ENCODE measurements around the gene HSPA1A.

GRCh38 chr6:31777667-31778050 is 37.7 kb upstream of the HSPA1A start:
- TF ChIP-seq MECOM (CRISPR knock-in tag; IDR thresholded peaks at IDR 0.05) (no peak), HNRNPUL1 (IDR thresholded peaks at IDR 0.05; ENCODE audit: low read length) (no peak), ELF1 (tag; IDR thresholded peaks at IDR 0.05) (no peak), POLR3A (IDR thresholded peaks at IDR 0.05; ENCODE audit: borderline replicate concordance, extremely low read depth, insufficient read depth, insufficient read length) (no peak), ZNF609 (CRISPR knock-in tag; IDR thresholded peaks at IDR 0.05; ENCODE audit: borderline replicate concordance) (no peak)
